Erythroblast (primary cell): ENCODE results near the gene KRTAP10-3.

Experiments
- GATA1 ChIP-seq: IDR thresholded peaks from 2 replicates; pipeline ENCODE4 v1.6.1; 2011; ENCODE audit warnings: low read depth, mild to moderate bottlenecking, control low read depth, low read length, moderate library complexity
- POLR2A ChIP-seq: IDR thresholded peaks from 2 replicates; pipeline ENCODE4 v1.6.1; 2011; ENCODE audit warnings: mild to moderate bottlenecking, low read length

DNA sequence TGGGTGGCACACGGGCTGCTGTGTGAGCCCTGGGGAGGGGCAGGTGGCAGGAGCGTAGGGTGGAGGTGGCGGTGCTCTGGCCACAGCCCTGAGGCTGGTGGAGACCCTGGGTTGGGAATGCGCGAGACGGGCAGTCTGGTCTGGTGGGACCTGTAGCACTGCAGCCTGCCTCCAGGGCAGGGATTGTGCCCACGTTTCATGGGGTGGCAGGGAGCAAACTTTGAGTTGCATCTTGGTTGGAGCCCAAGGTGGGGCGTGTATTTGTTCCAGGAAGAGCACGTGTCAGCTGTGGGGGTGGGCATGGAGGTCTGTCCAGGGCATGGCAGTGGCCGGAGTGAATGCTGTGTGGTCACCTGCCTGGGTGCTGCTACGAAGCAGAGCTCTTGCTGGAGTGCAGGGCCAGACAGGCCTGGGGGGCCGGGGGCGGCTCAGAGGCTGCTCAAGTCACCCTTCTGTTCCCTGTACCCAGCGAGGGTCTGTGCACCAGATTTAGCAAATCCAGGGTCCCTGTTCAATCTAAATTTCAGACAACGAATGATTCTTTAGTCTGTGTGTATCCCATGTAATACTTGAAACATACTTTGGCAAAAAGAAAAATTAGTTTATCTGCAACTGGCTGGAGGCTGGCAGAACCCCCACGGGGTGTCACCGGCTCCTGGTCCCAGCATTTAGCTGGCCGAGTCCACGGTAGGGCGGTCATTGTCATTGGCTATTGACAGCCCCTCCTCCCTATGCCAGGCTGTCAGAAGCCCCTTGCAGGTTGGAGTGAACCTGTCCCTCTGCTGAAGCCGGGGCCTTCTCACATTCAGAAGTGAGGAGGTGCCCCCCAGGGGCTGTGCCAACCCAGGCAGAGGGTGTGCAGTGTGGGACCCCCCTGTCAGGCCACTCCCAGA, 45.9 kb downstream of the KRTAP10-3 start:
- TF ChIP-seq POLR2A, result no peak
- no peak for TF ChIP-seq GATA1
